HG03135 (cell line): ENCODE data around the gene PNKP.
A peak's percentile ranks its signal among the peaks of the same experiment; 100 is the strongest.
"Not testable (repeated sequence)": the region's sequence is repeated elsewhere in the genome, so short reads cannot be mapped to it uniquely, and the experiment has no call there.

Experiments
- ATAC-seq: cut with Tn5 transposase; IDR thresholded peaks from one replicate; pipeline ENCODE4 v1.9.1; 2021; ENCODE audit warnings: mild to moderate bottlenecking, moderate library complexity; ENCODE audit not compliant: unreplicated experiment

Gene PNKP

DNA sequence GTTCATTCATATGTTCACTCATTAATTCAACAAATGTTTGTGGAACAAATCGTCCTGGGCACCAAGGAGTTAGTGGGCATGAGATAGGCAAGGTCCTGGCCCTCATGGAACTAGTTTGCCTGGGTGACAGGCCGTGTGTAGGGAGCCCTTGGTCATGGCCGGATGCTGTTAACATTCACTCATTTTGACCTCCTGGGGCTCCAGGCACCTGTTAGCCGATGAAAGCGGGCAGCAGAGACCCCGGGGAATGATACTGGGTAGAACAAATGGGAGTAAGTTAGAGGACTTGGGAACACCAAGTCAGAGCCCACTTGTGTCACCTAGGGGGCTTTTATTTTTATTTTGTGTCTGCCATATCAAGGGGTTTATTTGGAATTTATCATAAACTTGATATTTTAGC is 42.7 kb downstream of the PNKP start:
- no peak for ATAC-seq

DNA sequence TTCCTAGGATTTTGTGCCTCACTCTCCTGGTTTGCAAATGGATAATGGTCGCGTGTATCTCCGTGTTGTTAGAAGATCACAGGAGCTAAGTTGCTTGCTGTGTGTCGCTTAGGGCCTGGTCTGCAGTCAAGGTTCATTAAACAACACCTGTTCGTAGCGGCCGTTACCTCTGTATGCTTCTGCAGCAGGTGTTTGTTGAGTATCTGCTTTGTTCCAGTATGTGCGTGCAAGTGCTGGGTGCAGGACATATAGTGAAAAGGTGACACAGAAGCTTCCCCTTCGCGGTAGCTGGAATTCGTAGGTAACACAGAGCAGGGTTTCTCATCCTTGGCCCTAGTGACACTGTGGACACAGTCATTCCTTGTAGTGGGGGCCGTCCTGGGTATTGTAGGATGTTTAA is 43.9 kb downstream of the PNKP start:
- ATAC-seq: no peak

DNA sequence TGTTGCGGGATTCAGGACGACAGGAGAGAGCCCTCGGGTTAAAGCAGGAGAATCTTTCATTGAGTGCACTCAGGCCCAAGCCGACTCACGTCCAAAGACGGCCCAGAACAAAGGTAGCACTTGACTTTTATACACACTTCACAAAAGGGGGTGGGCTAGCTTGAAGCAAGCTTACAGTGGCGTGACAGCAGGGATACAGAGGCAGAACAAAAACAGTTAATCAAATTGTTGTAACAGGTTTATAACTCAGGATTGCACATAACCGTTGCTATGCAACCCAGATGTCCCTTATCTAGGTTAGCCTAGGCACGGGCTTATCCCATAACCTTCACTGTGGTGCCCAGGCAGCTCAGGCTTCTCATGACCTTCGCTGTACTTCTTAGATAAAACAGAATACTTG is 47.3 kb downstream of the PNKP start:
- ATAC-seq: no peak

GRCh38 chr19:49819452-49820115 is 47.8 kb downstream of the PNKP start:
- ATAC-seq: not testable (repeated sequence)

GRCh38 chr19:49818649-49819370 is 48.6 kb downstream of the PNKP start:
- no peak for ATAC-seq

DNA sequence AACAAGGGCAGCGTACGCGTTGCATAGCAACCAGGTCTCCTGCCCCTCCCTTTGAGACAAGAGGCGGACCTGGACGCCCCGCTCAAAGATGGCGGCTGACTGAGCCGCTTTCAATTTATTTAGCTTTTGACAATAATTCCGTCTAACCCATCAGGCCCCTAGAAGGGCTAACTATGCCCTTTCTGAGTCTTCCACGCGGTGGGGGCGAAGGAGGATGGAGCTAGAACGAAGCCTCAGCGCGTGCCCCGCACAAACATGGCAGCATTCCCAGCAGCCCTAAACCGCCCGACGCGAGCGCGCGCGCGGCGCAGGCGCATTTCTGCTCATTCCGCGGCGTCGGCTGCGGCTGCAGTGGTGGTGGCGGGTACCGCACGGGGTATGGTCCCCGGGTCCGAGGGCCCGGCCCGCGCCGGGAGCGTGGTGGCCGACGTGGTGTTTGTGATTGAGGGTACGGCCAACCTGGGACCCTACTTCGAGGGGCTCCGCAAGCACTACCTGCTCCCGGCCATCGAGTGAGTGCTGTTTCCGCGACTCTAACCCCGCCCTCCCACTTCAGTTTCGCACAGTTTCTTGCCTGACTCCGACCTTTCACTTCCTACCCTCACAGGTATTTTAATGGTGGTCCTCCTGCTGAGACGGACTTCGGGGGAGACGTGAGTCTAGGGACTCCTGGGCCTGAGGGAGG is 49.3 kb downstream of the PNKP start, which contains the start of gene MED25:
MED25 (plus strand) TSS at position 326 of the 685 bp plus-strand sequence; CDS start at position 379, 53 bp downstream.
- peak; percentile 69 for ATAC-seq

- ATAC-seq: no peak
Observed at GRCh38 chr19:49816590-49816989, 50.8 kb downstream of the PNKP start.

GRCh38 chr19:49814010-49814409 is 53.4 kb downstream of the PNKP start:
- ATAC-seq: no peak

DNA sequence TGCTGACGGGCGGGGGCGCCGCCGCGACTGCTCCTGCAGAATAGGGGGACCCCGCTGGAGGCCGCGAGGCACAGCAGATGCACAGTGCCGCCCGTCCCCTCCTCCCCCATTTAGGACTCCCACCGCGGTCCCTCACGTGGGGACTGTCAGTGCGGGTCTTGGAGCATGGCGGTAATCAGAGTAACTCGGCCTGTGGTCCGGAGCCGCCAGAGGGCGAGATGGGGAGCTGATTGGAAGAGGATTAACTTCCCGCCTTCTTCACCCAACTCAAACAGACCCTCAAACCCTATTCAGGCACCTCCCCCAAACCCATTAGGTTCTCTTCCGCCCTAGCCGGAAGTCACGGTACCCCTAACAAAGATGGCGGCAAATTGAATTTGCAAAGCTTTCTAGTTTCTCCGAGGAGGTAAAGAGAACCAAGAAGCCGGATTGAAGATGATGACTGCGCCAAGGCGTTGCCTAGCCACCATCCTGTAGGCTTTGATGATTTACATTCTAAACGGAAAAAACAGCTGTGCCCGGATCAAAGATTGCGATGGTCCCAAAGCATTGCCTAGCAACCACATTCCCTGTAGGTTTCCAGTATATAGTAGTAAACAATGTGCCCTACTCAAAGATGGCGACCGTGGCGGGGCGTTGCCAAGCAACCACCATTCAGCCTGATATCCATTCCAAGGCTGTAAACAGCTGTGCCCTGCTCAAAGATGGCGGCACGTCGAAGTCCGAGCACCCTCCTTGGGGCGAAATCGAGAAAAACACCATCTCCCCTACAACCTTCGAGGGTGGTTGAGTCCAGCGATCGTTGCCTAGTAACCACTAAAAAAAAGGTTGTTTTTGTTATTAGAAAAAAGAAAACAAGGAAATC is 54.1 kb downstream of the PNKP start, which contains the start of gene FUZ:
FUZ (minus strand) TSS at position 296 of the 865 bp plus-strand sequence; CDS start at position 110, 186 bp downstream.
- ATAC-seq: peak; percentile 48

DNA sequence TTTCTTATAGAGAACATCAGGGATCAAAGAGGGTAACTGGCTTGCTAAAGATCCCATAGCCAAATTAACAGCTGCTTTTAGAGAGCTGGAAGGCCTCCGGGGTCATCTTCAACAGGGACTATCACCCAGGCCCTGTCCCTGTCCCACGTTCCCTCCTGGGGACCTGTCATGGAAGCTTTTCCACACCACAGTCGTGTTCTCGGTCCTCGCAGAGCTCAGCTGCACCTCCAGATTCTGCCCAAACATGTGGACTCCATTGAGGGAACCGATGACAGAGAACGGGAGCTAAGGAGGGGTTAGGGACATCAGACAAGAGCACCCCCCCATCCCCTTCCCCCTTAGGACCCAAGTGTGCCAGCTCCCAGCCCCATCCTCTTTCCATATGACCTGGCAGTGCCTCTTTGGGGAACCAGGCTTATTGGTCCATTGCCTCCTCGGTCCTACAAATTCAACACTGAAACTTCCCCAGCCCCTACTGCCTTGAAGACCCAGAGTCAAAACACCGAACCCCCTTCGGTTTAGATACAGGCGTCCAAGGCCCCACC is 54.9 kb downstream of the PNKP start:
- no peak for ATAC-seq

DNA sequence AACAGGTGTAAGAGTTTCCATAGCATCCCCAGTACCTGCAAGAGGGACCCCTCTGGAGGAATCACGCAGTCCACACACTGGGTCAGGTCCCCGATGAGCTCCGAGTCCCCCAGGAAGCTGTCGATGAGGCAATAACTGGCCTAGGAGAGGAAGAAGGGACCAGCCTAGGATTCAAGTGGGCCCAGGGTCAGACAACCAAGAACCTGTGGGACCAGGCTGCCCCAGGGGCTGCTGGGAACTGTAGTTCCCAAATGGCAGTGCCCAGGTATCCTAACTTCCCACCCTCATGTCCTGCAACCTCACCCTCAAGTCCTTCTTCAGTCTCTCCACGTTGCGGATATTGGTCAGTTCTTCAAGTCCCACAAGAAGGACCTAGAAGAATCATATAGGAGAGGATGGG is 56.0 kb downstream of the PNKP start:
- ATAC-seq: no peak
